HEK293T (cell line): ENCODE results near the gene DZIP1L.

Source experiments
- CTCF ChIA-PET: fragments of 350-600 bp; formaldehyde crosslinking; extraction: SDS; loops from one replicate; lab custom pipeline; 2021; ENCODE audit warnings: antibody characterized with exemption, inconsistent platforms; lab: Yijun Ruan, JAX
- POLR2A ChIA-PET: fragments of 350-600 bp; formaldehyde crosslinking; extraction: SDS; loops from one replicate; lab custom pipeline; 2020; ENCODE audit warnings: antibody characterized with exemption, inconsistent platforms; lab: Yijun Ruan, JAX
- DNase-seq: peaks from one replicate; pipeline ENCODE4 v3.0.0; 2012; ENCODE audit warnings: mixed read lengths; ENCODE audit errors: extremely low spot score
- ARNT ChIP-seq: fragments of 450-650 bp; IDR thresholded peaks from 2 replicates; pipeline ENCODE4 v1.6.1; 2017; ENCODE audit warnings: mild to moderate bottlenecking
- BHLHE40 ChIP-seq: fragments of 450-650 bp; IDR thresholded peaks from 2 replicates; pipeline ENCODE4 v1.6.1; 2016; ENCODE audit warnings: mild to moderate bottlenecking, moderate library complexity, borderline replicate concordance
- CTBP1 ChIP-seq: fragments of 450-650 bp; IDR thresholded peaks from 2 replicates; pipeline ENCODE4 v1.6.1; 2016; ENCODE audit warnings: borderline replicate concordance
- ELF4 ChIP-seq: fragments of 450-650 bp; IDR thresholded peaks from 2 replicates; pipeline ENCODE4 v1.6.1; 2017; ENCODE audit warnings: antibody characterized with exemption
- FOXA1 ChIP-seq: fragments of 450-650 bp; IDR thresholded peaks from 2 replicates; pipeline ENCODE4 v1.6.1; 2016; ENCODE audit warnings: mild to moderate bottlenecking
- FOXK2 ChIP-seq: fragments of 450-650 bp; IDR thresholded peaks from 2 replicates; pipeline ENCODE4 v1.6.1; 2016; ENCODE audit warnings: mild to moderate bottlenecking
- FOXM1 ChIP-seq: fragments of 450-650 bp; IDR thresholded peaks from 2 replicates; pipeline ENCODE4 v1.6.1; 2017; ENCODE audit warnings: mild to moderate bottlenecking, borderline replicate concordance
- HDGF ChIP-seq: fragments of 450-650 bp; IDR thresholded peaks from 2 replicates; pipeline ENCODE4 v1.6.1; 2017; ENCODE audit warnings: antibody characterized with exemption, borderline replicate concordance
- L3MBTL2 ChIP-seq: fragments of 450-650 bp; conservative IDR thresholded peaks from 2 replicates; pipeline ENCODE4 v1.6.1; 2016; ENCODE audit warnings: mild to moderate bottlenecking
- LEF1 ChIP-seq: fragments of 450-650 bp; IDR thresholded peaks from 2 replicates; pipeline ENCODE4 v1.6.1; 2017; ENCODE audit warnings: mild to moderate bottlenecking, borderline replicate concordance
- NFRKB ChIP-seq: fragments of 450-650 bp; IDR thresholded peaks from 2 replicates; pipeline ENCODE4 v1.6.1; 2016; ENCODE audit warnings: mild to moderate bottlenecking, moderate library complexity
- PKNOX1 ChIP-seq: fragments of 450-650 bp; IDR thresholded peaks from 2 replicates; pipeline ENCODE4 v1.6.1; 2016
- SP1 ChIP-seq: fragments of 450-650 bp; IDR thresholded peaks from 2 replicates; pipeline ENCODE4 v1.6.1; 2017
- SUZ12 ChIP-seq: fragments of 450-650 bp; IDR thresholded peaks from 2 replicates; pipeline ENCODE4 v1.6.1; 2016; ENCODE audit warnings: mild to moderate bottlenecking
- TARDBP ChIP-seq: fragments of 450-650 bp; IDR thresholded peaks from 2 replicates; pipeline ENCODE4 v1.6.1; 2016
- ZNF384 ChIP-seq: fragments of 450-650 bp; IDR thresholded peaks from 2 replicates; pipeline ENCODE4 v1.6.1; 2016

The DZIP1L gene

GRCh38 chr3:138057384-138057783, 58.0 kb downstream of the DZIP1L start:
- no peak for DNase-seq
- CTCF ChIA-PET: interaction anchor here (0.6 kb wide), 1 partner anchor 112 kb away, joined by 4 read pairs; no protein-coding TSS in a partner anchor

GRCh38 chr3:138054057-138054456, 61.4 kb downstream of the DZIP1L start:
- DNase-seq: no peak
- TF ChIP-seq FOXK2 (no peak), ZNF384 (no peak), SUZ12 (no peak), ARNT (no peak), TARDBP (no peak), SP1 (no peak), LEF1 (no peak), CTBP1 (no peak), BHLHE40 (no peak), FOXM1 (no peak), NFRKB (no peak)
- ChIA-PET POLR2A (no interaction called here), CTCF (no interaction called here)

More at GRCh38 chr3:138057384-138057783, 58.0 kb downstream of the DZIP1L start:
- POLR2A ChIA-PET: no interaction called here
- no peak for TF ChIP-seq BHLHE40

- POLR2A ChIA-PET: interaction anchor here (1.0 kb wide), 1 partner anchor 63 kb away, joined by 5 read pairs; the partner anchor contains the start of gene DZIP1L
- DNase-seq: peak; percentile 63
Measured at GRCh38 chr3:138051947-138052802, 63.2 kb downstream of the DZIP1L start.

DNA sequence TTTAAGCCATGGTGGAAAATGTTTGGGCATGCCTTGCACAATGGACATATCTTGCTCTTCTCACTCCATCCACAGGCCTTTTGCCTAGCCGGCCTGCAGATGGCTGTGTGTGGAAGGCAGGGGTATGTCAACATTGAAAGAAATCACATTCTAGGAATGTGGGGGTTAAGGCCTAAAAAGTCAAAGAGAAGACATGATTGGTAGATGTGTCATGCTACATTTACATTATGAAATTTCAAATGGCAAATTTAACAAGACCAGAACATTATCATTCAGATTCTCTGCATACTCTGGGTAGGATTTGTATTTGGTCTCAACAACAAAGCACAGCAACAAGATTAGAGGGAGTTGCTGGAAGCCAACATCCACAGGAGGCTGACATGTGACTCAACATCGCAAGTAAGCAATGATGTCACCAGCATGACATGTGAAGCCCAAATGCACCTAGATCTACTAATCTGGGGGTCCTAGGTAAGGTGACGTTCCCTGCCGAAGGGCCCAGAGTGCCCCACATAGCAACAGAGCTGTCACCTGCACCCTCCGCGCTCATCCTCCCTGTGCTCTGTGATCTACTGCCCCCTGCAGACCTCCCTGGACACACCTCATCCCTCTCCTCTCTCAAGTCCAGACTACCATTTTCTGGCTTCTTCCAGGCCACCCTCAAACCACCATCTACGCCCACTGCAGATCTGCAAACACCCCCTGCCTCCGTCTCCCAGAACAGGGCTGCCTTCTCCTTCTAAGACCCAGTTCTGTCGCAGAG, 66.1 kb downstream of the DZIP1L start:
- ChIA-PET POLR2A (no interaction called here), CTCF (no interaction called here)
- no peak for DNase-seq
- TF ChIP-seq L3MBTL2 (no peak), TARDBP (no peak), FOXK2 (no peak), LEF1 (no peak), ELF4 (no peak), NFRKB (no peak), BHLHE40 (no peak)

More at GRCh38 chr3:138051947-138052802, 63.2 kb downstream of the DZIP1L start:
- no peak for TF ChIP-seq BHLHE40
- no peak for TF ChIP-seq ZNF384
- TF ChIP-seq HDGF: no peak
- TF ChIP-seq PKNOX1: no peak
- TF ChIP-seq TARDBP: no peak
- TF ChIP-seq FOXM1: no peak
- no peak for TF ChIP-seq SP1
- no peak for TF ChIP-seq SUZ12
- TF ChIP-seq CTBP1: no peak
- no peak for TF ChIP-seq NFRKB
- no peak for TF ChIP-seq FOXA1
- no peak for TF ChIP-seq ARNT
- no peak for TF ChIP-seq ELF4
- TF ChIP-seq L3MBTL2: no peak
- CTCF ChIA-PET: interaction anchor here (0.7 to 1.5 kb wide), 6 partner anchors 9 to 66 kb away, joined by 3 to 6 read pairs (median 4); no protein-coding TSS in a partner anchor

DNA sequence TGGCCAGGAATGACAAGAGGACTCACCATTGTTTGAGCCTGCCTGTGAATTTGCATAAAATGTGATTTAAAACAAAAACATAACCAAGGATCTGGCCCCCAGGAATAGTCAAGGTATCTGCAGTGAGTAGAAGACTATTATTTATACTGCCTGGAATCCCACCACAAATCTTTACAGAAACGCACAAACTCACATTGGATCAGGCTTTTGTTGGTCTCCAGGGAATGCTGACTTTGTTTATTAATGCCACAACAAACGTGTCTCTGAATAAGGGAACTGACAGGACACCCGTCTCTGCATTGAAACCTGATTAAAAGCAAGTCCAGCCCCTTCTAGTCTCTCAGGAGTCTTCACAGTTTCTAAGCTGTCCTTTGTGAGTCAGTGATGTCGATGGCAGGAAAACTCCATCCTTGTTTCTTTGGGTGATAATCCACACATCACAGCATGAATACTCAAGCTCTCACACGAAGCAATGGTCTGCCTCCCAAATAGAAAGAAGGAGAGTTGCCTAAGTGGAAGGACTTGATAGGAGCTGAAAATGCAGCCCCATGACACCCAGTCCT, 67.7 kb downstream of the DZIP1L start:
- no peak for TF ChIP-seq FOXA1
- no peak for TF ChIP-seq SUZ12
- TF ChIP-seq ZNF384: no peak
- no peak for TF ChIP-seq NFRKB
- TF ChIP-seq ELF4: no peak
- no peak for TF ChIP-seq CTBP1
- no peak for TF ChIP-seq BHLHE40
- no peak for TF ChIP-seq L3MBTL2
- no peak for TF ChIP-seq TARDBP
- TF ChIP-seq PKNOX1: no peak
- TF ChIP-seq FOXK2: no peak
- no peak for TF ChIP-seq FOXM1
- no peak for TF ChIP-seq HDGF
- no peak for TF ChIP-seq ARNT
- TF ChIP-seq SP1: no peak
- TF ChIP-seq LEF1: no peak
- POLR2A ChIA-PET: no interaction called here
- no peak for DNase-seq
- CTCF ChIA-PET: no interaction called here

DNA sequence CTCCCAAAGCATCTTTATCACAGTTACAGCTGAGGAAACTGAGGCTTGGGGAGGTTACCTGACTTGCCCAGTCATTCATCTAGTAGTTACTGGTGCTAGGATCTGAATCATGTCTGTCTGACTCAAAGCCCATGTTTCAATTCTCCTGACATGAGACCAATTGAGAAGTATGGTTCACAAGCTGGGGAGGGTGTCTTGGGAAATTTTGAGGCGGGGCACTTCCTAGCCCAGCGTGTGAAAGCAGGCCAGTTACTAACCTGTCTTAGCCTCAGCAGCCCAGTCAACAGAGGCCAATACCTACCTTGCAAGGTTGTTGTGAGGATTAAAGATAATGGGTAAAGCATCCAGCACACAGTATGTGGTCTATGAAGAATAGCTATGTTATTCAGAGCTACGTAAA, 68.5 kb downstream of the DZIP1L start:
- CTCF ChIA-PET: no interaction called here
- POLR2A ChIA-PET: no interaction called here
- DNase-seq: no peak
- TF ChIP-seq FOXM1: no peak
- no peak for TF ChIP-seq PKNOX1
- TF ChIP-seq SP1: no peak
- TF ChIP-seq FOXA1: no peak
- no peak for TF ChIP-seq CTBP1
- no peak for TF ChIP-seq LEF1
- no peak for TF ChIP-seq L3MBTL2
- TF ChIP-seq TARDBP: no peak
- TF ChIP-seq BHLHE40: no peak
